Putamen (tissue), 1 donor: ENCODE measurements around the gene ZFYVE28.

Source experiments
- DNase-seq: peaks from one replicate; pipeline ENCODE4 v3.0.0-alpha.2; 2016; ENCODE audit warnings: low spot score

Gene ZFYVE28

DNA sequence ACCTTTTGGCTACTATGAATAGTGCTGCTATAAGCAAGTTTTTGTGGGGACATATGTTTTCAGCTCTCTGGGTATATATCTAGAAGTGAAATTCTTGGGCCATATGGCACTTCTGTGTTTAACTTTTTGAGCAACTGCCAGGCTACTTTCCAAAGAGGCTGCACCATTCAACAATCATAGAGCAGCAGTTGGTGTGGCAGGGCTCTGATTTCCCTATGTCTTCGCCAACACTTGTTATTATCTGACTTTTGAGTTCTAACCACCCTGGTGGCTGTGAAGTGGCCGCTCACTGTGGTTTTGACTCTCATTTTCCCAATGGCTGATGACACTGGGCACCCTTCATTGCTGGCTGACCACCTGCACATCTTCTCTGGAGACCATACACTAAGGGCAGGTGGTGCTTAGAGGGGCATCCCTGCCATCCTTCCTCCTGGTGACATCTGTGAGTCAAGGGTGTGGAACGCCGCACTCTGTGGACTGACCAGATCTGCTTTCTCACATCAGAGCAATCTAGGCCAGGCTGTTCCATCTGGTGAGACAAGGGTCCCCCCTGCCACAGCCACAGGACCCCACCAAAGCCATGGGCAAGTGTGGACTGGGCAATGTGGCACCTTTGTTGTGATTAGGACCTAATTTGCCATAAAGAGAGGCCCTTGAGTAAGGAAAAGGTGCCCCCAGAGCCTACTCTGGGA, 49.6 kb downstream of the ZFYVE28 start:
- no peak for DNase-seq

DNA sequence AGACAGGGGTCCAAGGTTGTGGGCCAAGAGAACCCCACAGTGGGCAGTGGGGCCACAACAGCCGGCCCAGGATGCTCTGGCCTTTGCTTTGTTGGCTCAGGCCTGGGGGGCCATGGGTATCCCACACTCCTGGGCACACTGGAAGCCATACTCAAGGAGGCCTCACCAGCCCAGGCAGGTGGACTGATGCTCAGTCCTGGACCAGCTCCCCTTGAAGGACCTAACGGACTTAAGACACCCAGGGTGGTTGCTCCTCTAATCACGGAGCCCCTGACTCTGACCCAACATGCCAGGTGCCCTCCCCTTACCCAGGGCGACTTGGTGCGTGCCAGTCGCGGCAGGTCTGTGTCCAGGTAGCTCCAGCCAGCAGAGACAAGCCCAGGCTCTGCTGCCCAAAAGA, 50.8 kb downstream of the ZFYVE28 start:
- no peak for DNase-seq

DNA sequence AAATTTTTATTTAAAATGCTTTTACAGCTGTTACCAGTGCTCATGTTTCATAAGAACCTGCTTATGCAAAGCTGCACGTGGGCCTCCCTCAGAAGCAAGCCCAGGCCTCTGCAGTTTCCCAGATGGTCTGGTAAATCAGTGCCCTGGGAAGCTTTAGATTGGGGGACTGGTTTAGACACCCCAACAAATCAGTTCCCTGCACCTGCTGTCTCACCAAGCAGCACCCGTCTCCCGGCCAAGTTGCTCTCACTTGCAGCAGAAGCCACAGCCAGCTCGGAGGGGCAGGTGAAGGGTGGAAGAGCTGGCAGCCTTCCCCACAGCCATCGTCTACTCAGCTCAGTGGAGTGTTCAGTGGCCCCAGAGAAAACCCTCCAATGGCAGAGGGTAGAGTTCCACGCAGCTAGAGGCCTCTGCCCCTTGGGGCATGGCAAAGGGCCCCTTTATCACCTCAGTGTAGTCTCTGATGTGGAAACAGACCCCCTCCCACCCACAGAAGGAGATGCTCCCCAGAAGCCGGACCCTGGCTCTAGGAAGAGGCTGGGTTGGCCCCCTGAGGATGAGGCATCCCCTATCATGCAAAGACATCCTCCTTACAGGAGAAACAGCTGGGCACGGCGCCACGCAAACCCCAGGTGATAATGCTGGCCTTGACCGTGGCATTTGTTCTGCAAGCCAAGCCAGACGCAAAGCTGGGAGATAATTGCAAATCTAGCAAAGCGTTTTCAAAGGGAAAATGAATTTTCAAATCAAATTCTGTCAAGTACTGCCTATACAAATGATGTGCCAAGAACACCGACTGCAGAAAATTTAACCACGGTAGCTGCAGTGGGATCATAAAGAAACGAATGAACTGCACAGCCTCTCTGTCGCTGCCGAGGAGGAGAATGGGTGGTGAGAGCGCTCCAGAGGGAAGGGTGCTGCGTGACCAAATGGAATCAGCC, 51.9 kb downstream of the ZFYVE28 start:
- peak; percentile 55 for DNase-seq

DNA sequence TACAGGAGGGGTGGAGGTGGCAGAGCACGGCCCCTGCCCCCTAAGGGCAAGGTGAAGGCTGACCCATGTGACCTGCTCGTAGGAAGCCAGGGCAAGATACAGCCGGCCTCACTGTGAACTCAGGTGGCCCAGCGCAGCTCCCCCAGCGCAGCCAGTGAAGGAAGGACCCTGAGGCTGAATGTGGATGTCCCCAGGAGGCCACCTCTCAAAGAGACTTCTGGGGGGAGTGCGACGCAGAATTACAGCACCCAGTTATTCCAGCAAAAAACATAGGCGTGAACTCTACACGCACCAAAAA, 52.6 kb downstream of the ZFYVE28 start:
- DNase-seq, result no peak

DNA sequence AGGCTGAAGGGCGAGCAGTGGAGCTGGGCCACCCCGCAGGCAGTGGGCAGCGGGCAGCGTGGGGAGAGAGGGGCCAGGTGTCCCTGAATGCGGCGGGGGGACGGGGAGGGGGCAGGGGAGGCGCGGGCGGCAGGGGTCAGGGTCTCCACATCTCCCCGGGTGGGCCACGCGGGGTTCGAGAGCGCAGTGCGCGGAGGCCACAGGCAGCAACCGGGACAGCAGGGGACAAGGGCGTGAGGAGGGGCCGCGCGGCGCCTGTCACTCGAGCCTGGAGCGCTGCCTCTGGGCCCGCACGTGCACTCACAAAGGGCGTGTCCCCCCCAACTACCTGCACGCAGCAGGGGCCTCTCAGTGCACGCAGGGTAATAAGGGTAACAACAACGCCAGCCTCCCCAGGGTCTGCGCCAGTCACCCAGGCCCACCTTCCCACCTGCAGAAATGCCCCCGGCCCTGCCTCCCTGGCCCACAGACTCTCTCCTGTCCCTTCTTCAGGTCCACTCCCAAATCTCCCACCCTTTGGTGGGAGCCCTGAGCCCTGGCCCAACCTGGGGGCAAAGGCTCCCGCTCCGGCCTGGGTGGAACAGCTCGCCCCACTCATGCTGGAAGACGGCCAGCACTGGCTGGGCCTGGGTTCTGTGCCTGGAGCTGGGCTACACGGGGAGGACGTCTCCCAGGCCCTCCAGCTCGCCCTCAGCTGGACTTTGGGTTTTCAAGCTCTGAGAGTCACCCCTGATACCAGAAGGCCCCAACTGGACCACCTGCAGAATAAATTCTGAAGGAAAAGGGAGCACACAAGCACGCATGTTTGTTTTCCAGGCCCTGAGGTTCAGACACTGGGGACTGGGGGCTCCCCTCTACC, 53.2 kb downstream of the ZFYVE28 start:
- no peak for DNase-seq

DNA sequence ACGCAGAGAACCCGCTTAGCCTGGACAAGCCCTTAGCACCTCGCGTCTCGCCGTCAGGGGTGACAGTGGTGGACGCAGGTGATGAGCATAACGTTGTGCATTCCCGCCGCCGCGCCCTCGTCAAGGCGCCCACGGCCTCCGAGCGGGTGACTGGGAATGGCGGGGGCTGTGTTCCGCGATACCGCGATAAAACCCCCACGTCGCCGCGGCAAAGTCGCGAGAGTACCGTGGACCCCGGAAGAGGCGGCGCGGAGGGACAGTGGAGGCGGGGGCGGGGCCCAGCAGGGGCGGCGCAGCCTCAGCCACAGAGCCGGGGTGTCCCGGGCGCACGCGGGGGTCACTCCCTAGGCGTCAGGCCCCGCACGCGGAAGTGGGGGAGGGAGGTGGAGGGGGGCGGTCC, 53.8 kb downstream of the ZFYVE28 start:
- DNase-seq, result no peak

DNA sequence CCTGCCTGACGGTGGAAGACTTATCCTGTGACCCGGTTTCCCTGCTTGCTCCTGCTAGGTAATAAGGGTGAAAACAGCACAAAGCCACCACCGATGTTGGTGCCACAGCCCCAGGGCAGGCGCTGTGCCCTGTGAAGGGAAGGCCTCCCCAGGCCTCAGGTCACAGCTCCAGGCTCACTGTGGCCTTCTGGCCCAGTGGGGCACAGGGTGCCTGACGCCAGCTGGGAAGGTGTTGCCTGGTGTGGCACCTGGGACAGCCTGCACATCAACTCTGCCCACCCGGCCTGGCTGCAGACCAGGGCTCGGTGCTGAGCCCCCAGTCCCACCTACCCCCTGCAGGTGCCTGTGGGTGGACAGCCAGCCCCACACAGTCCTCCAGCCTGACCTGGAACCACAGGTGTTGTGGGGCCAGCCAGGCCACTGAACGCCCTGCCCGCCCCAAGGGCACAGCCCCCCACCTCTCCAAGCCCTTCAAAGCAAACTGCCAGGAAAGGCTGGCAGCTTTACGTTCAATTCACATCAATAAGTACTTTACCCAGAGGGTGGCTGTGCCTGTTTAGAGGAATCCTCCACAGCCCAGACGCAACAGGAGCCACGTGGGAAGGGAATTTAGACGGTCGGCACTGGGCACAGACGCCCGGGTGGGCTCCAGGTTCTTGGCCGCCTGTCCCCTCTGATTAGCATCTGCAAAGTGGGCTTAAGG, 54.3 kb downstream of the ZFYVE28 start:
- no peak for DNase-seq

DNA sequence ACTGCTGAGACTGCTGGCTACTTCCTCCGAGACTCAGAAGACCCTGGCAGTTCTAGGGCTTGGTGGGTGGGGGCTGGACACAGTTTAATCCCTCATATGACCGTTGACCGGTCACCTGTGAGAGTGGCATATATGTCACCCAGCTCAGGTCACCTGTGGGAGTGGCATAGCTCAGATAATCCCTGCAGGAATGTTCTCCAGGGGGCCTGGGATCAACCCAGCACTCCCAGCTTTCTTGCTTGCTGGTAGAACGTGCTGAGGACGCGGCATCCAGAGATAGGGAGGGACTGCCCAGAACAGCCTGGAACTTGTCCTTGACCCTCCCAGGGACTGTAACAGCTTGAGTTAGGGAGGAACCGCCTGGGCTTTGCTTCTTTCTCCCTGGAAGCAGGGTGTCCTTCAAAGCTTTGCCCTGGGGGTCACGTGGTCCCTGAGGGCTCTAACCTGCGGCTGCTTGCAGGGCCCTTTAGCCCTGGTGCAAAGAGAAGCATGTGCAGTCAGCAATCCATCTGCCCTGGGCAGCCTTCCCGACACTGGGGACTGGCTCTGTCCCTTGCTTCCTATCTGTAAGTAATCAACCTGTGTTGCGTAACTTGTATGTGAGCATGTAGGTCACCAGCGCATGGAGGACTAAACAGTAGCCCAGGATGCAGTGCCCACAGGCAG, 55.3 kb downstream of the ZFYVE28 start:
- no peak for DNase-seq

DNA sequence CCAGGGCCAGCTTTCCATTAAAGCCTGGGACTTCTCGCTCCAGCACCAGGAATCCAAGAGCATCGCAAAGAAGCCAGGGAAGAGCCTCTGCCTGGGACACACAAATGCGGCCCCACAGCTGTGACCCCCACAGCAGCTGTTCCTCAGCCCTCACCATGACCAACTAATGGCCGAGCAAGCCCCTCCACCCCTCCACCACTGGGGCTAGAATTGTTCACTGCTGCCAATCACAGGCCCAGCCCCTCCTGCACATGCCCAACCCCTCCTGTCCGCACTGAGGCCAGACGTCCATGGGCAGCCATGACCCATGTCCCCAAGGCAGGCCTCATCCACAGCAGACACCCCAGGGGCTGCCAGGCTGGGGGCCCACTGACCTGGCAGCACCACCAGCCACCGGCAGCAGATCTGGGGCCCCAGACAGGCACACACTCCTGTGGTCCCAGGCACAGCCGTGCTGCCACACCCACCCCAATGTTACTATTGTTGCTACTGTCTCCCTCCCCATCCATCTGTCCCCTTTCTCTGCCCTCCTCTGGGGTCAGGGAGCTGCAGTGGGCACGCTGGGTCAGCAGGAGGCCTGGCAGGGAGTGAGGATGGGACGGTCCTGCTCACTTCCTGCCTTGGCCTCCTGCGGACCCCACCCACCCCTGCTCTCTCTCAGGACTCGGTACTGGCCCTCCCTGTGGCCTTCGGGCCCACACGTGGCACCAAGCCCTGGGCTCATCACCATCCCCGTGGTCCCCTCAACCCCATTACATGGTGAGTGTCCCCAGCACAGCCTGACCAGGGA, 56.0 kb downstream of the ZFYVE28 start:
- no peak for DNase-seq

DNA sequence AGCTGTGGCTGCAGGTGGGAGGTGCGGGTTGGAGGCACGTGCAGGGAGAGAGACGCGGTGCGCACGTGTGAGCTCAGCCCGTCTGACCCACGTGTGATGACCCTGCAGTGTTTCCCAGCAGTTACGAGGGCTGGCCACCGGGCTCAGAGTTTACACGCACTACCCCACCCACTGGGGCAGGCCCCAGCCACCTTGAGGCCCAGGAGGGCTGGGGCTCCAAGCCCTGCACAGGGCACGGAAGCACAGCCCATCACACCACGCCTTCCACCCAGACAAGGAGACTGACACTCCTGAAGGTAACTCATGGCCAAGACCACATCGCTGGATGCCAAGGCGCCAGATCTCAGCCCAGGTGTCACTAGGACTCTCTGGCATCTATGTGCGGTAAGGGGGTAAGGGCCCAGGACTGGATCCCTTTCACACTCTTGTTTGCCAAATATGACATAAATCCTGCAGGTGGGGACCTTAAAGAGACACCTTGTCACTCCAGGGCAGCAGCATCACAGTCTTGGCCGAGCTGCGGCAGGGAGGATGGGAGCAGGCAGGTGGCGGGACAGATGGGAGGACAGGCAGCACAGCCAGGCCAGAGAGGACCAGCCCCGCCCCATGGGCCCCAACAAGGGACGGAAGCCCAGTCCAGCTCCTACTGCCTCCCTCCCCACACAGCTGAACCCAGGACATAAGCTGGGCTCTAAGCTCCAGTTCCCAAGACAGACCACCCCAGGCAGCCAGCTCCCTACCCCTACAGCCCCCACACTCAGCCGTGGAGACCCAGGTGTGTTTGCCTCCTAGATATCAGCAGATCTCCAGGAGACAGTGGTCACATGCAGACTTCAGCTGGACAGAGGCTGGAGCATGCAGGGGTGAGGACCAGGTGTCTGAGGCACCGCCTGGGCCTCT, 56.8 kb downstream of the ZFYVE28 start:
- DNase-seq, result no peak

DNA sequence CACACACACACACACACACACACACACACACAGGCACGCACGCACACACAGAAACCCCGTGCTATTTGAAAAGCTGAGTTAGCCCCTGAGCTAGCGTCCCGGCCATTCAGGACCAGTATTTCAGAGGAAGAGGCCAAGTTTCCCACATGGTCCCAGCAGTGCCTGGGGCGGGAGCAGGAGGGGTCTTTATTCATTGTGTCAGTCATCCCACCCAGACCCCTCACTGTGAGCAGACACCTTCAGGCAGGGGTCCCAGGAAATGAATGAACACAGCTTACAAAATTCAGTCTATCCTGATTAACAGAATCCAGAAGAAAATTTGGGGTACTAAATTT, 58.1 kb downstream of the ZFYVE28 start:
- DNase-seq, result no peak

DNA sequence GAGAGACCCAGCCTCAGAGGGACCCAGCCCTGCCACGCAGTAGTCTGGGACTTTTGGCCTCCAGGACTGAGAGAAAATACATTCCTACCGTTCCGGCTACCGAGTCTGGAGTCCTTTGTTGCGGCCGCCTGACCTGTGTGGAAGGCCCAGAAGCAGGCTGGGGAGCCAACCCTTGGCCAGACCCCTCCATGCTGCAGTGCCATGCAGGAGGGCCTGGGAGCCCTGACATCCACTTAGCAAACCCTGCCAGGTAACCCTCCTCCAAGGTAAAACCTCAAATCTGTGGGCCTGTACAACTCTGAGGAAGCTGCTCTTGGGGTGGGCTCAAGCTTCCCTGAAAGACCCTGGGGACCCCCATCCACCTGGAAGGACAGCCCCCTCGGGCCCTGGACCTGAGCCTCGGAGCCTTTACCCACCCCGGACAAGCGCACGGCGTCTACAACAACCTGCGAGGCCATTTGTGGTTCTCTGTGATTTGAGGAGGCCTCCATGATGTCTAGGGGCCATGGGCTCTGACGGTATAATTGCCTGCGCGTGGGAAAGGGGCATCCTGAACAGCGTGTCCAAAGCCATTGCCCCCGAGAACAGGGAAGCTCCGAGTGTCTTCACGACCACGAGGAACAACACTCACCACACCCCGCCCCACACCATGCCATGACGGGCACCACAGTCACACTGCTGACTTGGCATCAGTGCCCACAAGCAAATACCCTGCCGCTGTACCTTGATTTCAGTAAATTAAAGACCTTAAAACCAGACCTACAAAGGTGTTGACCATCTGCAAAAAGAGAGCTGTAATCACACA, 58.7 kb downstream of the ZFYVE28 start:
- DNase-seq, result no peak

DNA sequence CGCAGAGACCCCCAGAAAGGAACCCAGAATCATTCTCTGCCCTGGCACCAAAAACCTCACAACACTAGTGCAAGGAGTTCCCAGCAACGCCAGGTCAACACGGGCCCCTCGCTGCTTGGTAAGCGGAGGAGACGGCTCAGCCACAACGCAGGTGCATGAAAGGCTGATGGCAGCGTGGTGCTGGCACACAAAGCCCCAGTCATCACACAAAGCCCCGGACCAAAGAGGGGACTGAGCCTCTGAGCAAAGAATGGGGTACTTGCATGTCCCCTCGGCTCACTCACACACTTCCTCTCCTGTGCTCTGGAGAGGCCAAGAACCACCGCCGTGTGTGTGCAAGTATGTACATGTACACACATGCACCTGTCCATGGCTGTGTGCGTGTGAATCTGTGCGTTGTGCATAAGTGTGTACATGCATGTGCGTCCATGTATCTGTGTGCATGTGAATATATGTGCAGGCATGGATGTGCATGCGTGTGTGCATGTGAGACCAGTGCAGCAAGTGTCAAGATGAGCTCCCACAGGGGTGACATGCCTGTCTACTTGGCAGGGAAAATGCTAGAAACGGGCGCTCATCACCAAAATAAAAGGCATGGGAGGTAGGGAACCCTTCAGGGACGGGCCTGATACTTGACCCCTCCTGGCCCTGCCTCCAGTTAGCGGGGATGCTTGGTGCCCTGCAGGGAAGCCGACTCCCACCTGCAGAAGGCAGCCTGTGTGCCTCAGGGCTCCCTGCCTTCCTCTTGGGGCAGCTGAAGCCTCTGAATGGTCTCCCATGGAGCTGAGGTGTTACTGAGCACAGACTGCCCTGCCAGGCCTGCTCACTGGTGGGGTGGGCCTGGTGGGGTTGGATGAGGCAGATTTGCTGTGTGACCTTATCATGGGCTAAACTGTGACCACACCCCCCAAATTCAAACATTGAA, 60.4 kb downstream of the ZFYVE28 start:
- DNase-seq, result no peak

DNA sequence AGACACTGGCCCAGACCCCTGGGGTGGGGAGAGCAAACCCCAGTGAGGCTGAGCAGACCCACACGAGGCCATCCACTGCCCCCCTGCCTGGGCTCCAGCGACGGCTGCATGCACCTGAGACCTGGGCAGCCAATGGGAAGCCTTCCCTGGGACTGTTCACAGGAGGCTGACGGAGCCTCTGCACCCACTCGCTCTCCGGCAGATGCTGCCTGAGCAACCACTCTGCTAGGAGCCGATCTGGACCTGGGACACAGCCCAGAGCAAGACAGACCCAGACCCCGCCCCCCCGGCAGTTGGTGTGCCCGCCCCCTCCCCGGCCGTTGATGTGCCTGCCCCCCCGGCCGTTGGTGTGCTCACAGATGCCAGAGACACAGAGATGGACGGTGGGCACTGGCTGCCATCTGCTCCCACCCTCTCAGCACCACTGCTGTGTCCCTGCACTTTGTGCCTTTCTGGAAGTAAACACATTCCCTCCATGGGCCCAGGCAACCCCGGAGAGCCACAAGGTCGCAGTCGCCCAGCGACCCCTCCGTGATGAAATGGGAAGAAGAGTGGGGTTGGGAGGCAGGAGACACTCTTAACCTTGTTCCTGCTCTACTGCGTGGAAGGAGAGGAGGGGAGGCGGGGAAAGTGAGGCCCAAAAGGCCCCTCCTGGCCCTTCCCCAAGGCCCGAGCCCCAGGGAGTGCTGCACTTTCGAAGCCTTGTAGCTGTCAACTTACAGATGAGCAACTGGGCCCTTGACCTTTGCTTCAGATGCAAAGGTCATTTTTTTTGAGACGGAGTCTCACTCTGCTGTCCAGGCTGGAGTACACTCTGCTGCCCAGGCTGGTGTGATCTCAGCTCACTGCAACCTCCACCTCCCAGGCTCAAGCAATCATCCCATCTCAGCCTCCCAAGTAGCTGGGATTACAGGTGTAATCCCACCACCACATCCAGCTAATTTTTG, 62.0 kb downstream of the ZFYVE28 start:
- no peak for DNase-seq

DNA sequence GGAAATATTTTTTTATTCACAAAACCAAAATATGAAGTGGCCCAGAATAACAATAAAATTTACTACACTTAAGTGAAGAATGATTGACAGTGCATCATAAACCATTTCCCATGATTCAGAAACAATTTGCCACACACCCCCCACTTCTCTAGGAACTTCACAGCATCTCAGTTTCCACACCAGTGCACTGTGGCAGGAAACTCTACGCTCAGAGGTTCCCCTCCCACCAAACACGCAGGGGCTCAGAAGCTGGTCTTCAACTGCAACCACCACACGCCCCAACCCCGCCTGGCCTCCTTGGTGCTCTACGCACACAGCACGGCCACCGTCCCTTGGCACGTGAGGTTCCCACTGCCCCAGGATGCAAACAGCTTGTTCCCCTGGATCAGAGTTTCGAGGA, 63.7 kb downstream of the ZFYVE28 start:
- DNase-seq, result no peak

DNA sequence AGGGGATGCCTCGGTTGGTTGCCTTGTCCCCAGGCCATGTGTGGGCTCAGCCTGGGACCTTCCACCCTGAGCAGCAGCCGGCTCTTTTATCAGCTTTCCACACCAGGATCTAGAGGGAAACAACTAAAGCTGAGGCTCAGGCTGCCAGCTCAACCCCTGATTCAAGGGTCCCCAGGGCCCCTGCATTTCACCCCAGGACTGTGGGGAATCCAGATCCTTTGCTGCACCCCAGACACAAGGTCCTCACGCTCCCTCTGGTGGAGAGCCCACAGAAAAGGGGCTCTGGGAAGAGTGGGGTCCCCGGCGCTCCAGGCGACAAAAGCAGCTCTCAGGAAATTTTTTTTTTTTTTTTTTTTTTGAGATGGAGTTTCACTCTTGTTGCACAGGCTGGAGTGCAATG, 64.3 kb downstream of the ZFYVE28 start:
- no peak for DNase-seq
